Activated T-helper 1 cell treated with Interleukin-2 at 50 U/mL for 16 hours (primary cell): Measurements from ENCODE around the gene CCL27.

ENCODE experiments used
- DNase-seq: peaks from one replicate; pipeline ENCODE4 v3.0.0-alpha.2; 2020; ENCODE audit warnings: low read depth

The CCL27 gene

DNA sequence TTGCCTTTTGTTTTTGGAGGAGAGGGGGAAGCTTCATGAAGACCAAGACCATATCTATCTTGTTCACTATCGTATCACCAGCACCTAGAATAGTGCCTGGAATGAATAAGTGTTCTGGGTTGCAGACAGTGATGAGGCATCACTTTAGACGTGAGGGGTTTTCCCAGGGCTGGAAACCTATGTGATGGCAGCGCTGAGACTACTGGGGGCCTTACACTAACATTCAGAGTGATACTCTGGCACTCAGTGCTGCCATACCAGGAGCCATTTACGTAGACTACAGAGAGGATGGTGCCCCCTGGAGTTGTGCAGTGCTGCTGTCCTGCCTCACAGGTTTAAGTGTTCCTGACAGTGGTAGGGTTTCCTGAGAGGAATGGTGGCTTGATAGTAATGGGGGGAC, 21.7 kb upstream of the CCL27 start:
- no peak for DNase-seq

DNA sequence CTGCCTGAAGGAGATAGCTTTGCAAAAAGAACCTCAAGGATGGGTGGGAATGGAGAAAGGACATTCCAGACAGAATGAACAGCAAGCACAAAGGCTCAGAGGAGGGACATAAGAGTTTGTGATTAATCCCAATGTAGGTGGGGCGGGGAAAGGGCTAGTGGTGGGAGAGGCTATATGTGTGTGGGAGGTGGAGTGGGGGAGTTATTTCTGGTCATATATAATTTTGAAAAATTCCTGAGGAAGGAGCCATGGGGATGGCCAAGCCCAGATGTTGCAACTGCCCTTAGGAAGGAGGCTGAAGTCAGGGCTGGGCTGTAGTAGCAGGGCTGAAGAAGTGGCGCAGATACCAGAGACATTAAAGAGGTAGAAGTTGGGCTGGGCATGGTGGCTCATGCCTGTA, 13.4 kb upstream of the CCL27 start:
- no peak for DNase-seq

DNA sequence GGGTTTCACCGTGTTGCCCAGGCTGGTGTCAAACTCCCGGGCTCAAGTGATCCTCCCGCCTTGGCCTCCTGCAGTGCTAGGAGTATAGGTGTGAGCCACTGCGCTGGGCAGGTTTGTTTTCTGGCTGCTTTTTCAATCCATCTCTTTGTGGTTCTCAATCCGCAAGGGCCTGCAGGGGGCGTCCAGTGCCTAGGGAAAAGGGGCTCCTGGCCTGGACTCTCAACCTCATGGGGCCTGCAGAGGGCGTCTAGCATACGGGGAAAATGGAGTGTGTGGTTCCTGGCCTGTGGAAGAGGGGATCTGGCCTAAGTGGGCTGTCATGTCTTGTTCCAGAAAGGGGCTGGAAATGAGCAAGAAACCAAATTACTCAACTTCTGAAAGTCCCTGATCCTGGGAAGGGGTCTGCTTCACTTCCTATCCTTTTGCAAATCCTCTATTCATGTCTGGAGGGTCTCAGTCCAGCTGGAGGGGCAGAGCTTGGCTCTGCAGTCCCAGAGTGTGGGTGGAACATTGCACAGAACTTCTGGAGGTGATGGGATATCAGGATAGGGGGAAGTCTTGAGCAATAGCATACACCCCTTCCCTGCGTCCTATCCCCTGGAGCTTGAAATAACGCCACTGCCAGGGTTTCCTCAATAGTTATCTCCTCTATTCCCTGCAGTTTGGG, 12.7 kb upstream of the CCL27 start:
- peak; percentile 19 for DNase-seq

DNA sequence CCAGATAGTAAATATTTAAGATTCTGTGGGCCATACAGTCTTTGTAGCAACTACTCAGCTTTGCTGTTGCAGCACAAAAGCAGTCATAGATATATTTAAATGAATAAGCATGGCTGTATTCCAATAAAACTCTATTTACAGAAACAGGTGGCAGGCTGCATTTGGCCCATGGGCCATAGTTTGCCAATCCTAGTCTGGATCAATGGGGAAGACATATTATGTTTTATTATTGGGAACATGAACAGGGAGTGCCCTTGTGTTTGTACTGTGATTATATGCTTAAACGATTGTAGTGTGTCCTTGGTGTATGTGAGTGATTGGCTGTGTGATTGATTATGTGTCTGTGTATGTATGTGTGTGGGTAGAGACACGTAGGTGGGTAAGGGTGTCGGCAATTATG, 12.0 kb upstream of the CCL27 start:
- DNase-seq, result no peak

DNA sequence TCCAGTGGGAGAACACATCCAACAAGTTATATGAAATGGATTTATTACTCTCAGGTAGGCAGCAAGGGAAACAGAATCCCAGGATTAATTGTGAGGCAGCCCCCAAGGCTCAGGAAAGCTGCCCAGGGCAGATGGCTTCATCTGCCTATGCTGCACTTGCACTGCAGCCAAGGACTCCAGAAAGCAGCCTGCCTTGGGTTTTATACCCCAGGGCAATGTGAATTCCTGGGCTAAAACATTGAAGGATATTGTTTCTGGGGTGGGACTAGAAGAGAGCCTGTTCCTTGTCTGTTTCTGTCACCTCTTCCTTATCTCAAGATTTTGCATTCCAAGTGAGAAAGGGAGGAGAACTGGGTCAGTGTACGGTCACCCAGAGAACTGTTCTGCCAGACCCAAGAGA, 8.8 kb upstream of the CCL27 start:
- DNase-seq, result no peak

DNA sequence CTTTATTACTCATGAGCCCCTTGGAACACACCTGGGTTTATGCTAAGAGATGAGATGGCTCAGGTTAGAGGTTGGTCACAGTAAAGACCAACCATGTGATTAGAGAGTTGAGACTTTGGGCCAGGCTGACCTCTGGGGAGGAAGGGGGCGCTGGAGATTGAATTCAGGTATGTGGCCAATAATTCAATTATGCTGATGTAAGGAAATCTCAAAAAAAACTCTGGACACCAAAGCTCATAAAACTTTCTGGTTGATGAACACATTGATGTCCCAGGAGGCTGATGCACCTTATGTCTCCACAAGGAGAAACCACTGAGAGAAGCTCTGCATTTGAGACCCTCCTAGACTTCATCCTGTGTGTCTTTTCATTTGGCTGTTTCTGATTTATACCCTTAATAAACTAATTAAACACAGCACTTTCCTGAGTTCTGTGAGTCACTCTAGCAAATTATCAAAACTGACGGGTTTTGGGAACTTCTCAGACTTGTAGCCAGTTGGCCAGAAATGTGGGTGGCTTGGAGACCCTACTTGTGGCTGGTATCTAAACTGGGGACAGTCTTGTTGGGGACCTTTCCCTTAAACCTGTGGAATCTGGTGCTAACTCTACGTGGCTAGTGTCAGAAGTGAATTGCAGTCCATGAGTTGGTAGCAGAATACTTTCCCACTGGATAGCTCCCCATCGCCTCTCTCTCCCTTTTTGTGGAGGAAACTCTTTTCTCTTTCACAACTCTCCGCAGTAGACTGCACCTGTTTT, 7.5 kb upstream of the CCL27 start:
- no peak for DNase-seq

DNA sequence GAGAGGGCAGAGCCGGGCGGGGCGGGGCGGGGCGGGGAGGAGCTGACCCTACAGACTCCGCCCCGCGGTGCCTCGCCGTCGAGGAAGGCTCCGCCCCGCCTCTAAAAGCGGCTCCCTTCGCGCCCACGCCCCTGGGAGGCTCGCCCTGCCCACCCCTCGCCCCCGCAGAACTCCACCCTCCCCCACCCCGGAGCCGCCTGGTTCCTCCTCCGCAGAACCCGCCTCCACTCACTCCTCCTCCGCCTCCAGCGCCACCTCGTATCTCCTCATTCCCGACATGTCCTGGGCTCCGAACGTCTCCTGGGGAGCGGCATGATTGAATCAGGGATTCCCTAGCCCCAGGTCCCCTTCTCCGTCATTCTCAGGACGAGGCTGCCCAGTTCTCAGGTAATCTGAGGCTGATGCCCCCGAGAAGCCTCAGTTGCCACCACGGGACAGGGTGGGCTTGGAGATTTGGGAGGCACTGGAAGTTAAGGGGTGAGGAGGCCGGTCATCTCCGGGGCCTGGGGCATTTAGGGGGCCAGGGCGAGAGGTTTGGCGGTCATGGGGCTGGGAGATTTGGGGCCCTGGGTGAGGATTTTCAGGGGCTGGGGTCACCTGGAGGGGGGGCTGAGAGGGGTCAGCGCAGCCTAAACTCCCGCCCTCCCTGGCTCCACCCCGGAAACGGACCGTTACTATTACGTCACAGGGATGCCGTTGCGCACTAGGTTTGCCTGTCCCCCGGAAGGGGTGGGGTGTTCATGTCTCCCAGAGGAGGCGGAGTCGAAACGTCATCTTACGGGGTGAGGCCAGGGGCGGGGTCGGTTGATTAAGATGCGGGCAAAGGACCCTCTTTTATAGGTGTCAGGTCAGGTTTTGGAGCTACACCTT, 3.2 kb upstream of the CCL27 start:
- peak; percentile 84 for DNase-seq

DNA sequence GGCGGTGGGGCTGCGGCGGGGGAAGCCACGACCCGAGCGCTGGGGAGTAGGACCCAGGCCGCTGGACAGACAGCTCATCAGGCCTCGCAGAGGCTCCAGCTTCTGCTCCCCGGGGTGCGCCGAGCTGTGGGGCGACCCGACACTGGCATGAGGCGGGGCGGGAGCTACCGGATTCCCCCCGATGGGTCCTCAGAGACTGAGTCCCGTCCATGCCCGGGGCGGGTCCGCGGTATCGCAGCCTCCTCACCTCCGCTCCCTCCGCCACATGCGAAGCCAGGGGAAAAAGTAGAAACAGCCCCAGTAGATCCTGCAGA, 2.6 kb upstream of the CCL27 start:
- no peak for DNase-seq

DNA sequence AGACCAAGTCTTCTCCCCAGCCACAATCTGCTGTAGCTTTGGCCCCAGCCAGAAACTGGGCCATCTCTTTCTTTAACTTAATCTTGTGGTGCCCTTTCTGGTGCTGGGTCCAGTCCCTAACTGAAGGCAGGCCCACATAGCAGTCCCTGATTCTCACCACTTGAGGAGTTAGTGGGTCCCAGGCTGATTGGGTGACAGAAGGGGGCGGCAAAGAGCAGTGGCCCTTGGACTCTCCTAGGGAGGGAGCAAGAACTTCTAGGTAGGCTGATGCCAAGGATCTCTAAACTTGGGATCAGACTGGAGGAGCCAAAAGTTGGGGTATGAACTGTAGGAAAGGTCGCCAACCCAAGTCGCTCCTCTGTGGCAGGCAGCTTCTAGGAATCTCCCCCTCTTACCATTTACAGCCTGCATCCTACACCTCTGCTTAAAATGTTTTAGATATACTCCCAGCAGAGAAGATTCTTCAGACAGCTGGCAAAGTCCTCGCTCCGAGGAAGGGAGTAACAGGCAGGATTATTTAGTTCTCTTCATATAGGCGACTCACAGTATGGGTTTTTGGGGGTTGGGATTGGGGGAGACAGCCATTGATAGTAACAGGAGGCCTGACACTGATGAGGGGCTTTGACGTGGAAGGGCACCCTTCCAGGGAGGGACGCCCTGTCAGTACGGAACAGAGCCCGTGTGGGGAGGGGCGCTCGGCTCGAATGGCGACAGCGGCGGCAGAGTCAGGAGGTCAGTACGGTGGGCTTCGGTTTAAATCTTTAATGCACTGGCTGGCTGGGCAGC, 2.0 kb upstream of the CCL27 start:
- DNase-seq, result no peak

DNA sequence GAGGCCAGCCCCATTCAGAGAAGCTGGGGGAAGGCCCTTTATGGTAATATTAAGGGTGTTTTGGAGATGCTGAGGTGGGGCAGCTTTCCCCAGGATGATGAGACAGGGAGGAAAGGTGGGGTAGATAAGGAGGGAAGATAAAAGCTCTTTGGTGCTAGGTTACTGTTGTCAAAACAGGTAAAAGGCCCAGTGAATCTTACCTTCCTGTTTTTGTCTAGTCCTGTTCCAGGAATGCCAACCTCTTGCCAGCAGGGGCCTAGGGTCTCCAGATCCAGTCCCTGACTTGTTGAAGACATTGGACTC, 797 bp upstream of the CCL27 start:
- DNase-seq, result no peak

DNA sequence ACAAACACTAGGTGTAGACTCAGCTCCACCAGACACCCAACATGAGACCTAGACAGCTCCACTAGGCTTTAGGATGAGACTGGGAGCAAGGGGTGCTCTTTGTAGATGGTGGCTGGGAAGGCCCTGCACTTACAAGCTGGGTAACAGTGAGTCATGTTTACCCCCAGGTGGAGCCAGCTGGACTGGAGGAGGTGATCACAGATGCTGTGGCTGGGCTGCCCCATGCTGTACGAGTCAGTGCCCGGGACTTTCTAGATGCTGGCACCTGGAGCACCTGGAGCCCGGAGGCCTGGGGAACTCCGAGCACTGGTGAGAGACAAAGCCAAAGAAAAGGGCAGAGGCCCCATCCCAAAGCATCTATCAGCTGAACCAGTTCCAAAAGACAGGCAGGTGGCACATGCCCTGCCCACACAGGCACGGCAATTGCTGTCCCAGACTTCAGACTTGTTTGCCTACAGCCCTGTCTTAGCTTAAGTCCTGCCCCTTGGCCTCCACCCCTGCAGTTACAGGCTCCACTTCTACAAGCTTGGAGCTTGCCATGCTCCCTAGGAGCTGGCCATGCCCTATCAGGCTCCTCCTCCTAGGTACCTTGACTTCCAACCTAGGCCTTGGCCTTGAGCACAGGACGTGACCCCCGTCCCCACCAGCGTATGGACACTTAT, 2.7 kb downstream of the CCL27 start:
- DNase-seq, result no peak

DNA sequence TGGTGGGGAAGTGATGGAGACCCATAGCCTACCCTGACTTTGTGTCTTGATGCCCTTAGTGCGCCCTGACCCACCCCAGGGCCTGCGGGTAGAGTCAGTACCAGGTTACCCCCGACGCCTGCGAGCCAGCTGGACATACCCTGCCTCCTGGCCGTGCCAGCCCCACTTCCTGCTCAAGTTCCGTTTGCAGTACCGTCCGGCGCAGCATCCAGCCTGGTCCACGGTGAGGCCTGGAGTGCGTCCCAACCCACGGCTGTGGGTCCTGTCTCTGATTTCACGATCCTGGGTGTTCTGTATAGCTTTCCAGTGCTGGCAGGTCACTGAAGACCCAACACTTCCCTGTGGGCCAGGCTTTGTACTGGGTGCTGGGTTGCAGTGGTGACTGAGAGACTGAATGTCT, 4.0 kb downstream of the CCL27 start:
- no peak for DNase-seq

DNA sequence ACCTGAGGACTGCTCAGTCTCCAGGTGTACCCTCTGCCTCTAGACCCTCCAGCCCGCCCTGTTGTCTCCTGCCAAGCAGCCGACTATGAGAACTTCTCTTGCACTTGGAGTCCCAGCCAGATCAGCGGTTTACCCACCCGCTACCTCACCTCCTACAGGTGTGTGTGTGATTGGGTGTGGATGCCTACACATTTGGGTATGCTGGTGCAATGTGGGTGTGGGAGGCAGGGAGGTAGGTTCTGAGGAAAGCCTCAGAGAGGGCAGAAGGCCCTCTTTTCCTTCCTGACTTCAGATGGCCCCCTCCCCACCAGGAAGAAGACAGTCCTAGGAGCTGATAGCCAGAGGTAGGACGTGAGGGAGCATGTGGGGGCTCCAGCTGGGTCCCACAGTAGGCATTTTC, 5.5 kb downstream of the CCL27 start:
- DNase-seq, result no peak

DNA sequence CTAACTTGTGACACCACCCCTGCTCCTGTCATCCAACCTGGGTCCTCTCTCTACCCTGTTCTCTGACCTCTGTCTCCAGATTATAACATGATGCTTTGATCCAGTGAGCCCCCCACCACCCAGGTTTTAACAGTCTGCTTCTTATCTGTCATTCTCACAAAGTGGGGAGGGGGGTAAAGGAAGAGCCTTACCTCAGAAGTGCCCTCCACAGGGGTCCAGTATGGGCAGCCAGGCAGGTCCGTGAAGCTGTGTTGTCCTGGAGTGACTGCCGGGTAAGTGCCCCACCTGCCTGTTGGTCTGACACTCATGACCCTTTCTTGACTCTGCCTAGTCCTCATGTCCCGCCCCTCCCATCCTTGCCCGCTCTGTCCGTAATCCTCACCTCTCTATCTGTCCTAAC, 7.1 kb downstream of the CCL27 start:
- no peak for DNase-seq

DNA sequence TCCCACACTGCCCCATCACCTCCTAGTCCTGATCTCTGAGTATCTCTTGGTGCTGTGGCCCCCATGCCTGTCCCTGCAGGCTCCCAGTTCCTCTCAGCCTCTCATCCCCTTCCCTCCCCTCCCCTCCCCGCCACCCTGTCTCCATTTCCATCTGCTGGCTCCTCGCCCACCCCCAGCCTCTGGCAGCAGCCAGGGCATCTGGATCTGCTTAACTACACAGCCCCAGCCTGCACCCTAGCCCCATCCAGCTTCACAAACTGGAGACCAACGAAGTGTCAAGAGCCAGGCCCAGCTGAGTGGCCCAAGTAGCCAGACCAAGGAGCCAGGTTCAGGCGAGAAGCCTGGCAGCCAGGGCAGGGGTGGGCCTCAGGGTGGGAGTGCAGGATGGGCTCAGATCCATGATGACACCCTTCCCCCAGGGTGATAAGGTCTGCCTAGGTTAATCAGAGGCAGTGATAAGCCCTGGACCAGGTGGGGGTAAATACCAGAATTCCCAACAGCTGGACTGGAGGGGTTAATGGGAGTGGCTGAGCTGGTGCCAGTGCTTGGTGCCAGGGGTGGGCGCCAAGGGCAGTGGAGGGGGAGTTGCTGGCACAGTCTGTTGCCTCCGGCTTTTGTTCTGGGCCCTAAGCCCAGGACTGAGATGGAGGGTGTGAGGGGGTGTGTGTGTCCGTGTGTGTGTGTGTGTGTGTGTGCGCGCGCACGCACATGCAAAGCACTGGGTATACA, 8.0 kb downstream of the CCL27 start:
- no peak for DNase-seq

DNA sequence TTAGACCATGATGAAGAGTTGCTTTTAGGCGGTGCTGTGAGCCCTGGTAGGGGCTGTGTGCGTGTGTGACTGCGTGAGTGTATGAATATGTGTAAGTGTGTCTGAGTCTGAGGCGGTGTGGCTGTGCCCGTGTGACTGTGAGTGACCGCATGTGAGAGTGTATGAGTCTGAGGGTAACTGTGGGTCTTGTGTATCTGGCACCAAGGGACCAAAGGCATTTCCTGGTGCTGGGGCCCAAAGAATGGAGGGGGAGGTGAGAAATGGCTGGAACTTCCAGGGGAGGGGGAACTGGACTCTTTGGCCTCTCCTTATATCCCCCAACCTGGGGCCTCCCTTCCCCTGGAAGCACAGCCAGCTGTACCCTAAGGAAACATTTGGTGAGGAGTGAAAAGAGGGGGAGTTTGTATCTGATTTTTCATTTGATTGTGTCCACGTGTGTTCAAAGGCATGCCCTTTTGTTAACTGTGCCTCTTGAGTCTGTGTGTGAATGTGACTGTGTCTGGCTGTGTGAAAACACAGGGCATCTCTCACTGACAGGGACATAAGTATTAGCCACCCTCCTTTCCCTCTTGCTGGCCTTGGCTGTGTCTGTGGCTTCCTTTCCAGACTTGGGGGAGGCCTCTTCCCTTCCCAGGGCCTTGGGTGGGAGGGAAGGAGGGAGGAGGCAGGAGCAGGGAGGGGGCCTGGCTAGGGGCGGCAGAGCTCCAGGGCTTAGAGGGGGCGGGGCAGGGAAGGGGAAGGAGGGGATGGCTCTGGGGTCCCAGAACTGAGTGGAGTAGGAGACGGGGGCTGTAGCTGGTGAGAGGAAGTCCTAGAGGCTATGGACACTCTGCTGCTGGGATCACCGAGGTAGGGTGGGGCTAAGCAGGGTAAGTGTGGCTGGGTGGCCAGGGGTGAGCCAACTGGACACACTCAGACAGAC, 9.0 kb downstream of the CCL27 start:
- DNase-seq, result no peak

DNA sequence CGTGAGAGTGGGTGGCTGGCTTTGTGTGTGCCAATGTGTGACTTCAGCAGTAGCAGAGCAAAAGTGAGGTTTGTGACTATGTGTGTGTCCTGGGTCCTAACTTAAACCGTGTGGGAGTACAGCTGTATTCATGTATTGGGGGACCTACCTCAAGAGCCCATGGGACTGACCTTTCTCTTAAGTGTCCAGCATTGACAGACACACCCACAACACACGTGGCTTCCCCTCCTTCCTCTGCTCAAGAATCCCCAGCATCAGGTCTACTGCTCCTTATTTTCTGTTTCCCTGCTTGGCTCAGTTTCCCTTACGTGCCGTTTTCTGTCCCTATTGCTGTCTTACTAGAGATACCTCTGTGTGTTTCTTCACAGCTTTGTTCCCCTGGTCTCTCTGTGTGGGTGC, 9.9 kb downstream of the CCL27 start:
- no peak for DNase-seq

DNA sequence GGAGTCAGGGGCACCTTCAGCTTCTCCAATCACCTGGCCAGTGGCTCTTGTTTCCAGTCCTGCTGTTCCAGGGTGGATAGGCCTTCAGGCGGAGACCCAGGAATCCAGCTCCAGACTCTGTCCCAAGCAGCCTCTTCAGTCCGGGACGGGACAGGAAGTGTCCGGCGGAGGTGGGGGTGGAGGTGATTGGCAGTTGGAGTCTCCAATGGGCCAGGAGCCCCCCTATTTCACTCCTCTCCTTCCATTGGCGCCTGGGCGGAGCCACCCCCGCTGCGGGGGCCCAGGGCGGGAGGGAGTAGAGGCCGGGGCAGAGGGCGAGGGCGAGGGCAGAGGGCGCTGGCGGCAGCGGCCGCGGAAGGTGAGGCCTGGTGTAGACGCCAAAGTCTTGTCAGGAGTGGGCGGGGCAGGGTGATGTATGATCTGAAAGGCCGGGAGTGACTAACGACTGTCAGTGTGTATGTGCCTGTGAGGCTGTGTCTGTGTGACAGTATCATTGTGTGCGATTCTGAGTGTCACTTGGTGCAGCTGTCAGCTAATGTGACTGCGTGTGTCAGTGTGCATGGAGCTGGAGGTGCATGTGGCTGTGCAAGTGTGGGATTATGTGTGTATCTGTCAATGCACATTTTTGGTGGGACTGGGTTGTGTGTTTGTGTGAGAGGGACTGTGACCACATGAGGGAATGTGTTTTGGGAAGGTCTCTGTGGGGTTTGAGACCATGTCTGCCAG, 10.4 kb downstream of the CCL27 start, which contains the start of gene IL11RA:
IL11RA (plus strand) TSS at position 310 of the 726 bp plus-strand sequence. CDS start 3,033 bp downstream, outside the sequence.
- DNase-seq, result no peak

DNA sequence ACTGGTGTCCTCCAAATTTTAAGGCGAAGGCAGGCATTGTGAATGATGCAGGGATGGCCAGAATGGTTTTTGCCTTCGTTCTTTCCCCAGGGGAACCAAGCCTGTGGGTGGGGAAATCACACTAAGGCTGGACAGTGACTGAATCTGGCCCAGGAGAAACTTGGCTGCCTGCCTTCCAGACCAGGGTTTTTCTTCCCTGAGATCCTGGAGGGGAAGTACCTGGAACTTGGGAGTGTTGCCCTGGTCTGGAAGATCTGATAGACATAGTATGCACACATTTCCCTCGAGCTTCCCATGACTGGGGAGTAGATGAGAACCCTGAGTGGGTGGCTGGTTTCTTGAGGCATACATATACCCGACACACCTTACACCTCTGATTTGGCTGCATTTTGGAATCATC, 11.1 kb downstream of the CCL27 start:
- no peak for DNase-seq
